ENCODE measurements around the gene LEKR1. TPM values are rescaled to one million over a fixed set of nuclear protein-coding genes. Genes with fewer than 3 reads are reported as not detected.

The LEKR1 gene
- total RNA-seq, 1 donor from 2014 or later: 0.52 TPM

DNA sequence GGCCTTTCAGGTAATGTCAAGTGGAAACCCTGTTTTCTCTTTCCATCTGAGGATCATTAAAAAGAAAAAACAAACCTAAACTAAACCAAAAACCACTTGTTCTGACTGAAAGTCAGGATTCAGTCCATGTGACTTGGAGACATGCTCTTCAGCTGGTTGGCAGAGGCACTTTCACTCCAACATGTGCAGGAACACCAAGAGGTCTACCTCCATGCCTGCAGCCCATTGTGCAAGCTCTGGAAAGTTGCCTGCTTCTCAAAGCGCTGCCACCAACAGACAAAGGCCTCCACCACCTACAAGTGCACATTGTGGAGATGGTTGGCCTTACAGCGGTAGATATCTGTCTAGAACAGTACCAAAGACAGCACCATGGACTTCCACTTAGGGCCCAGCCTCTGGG is 161.8 kb downstream of the LEKR1 start:
- no peaks in the 10 kb centered on the region for H3K36me3 ChIP-seq (ENCODE audit: control insufficient read depth in 3 of 3, insufficient read depth in 3 of 3, low read length in 3 of 3)
- H3K27me3 ChIP-seq (ENCODE audit: control insufficient read depth in 3 of 3, insufficient read depth in 3 of 3, low read length in 3 of 3): no peaks in the 10 kb centered on the region
- no peak overlapping the region for H3K27ac ChIP-seq (ENCODE audit: low read depth, low read length)
- H3K4me1 ChIP-seq (ENCODE audit: control insufficient read depth in 3 of 3, insufficient read depth in 3 of 3, low read length in 3 of 3): no peaks in the 10 kb centered on the region
- H3K4me3 ChIP-seq (ENCODE audit: low read length in 3 of 3): no peak overlapping the region
- no peak overlapping the region for H3K9ac ChIP-seq (ENCODE audit: low read depth in 1 of 3, low read length in 3 of 3)
- no peaks in the 10 kb centered on the region for H3K9me3 ChIP-seq (ENCODE audit: control insufficient read depth in 3 of 3, low read length in 3 of 3)

GRCh38 chr3:156997351-156997750 is 171.2 kb downstream of the LEKR1 start:
- H3K9me3 ChIP-seq (ENCODE audit: control insufficient read depth in 3 of 3, low read length in 3 of 3): no peaks in the 10 kb centered on the region
- H3K27me3 ChIP-seq (ENCODE audit: control insufficient read depth in 3 of 3, insufficient read depth in 3 of 3, low read length in 3 of 3): no peaks in the 10 kb centered on the region
- no peaks in the 10 kb centered on the region for H3K36me3 ChIP-seq (ENCODE audit: control insufficient read depth in 3 of 3, insufficient read depth in 3 of 3, low read length in 3 of 3)
- no peak overlapping the region for H3K4me3 ChIP-seq (ENCODE audit: low read length in 3 of 3)
- H3K27ac ChIP-seq (ENCODE audit: low read depth, low read length): no peak overlapping the region
- no peaks in the 10 kb centered on the region for H3K4me1 ChIP-seq (ENCODE audit: control insufficient read depth in 3 of 3, insufficient read depth in 3 of 3, low read length in 3 of 3)
- H3K9ac ChIP-seq (ENCODE audit: low read depth in 1 of 3, low read length in 3 of 3): no peak overlapping the region

- H3K27me3 ChIP-seq (ENCODE audit: control insufficient read depth in 3 of 3, insufficient read depth in 3 of 3, low read length in 3 of 3): no peaks in the 10 kb centered on the region
These were observed 175.2 kb downstream of the LEKR1 start for GRCh38 chr3:157001221-157001957.

GRCh38 chr3:157021679-157022078 is 195.5 kb downstream of the LEKR1 start:
- no peaks in the 10 kb centered on the region for H3K36me3 ChIP-seq (ENCODE audit: control insufficient read depth in 3 of 3, insufficient read depth in 3 of 3, low read length in 3 of 3)

More at GRCh38 chr3:157001221-157001957, 175.2 kb downstream of the LEKR1 start:
- H3K36me3 ChIP-seq (ENCODE audit: control insufficient read depth in 3 of 3, insufficient read depth in 3 of 3, low read length in 3 of 3): no peaks in the 10 kb centered on the region
- no peak overlapping the region for H3K27ac ChIP-seq (ENCODE audit: low read depth, low read length)
- H3K9ac ChIP-seq (ENCODE audit: low read depth in 1 of 3, low read length in 3 of 3): no peak overlapping the region
- no peaks in the 10 kb centered on the region for H3K9me3 ChIP-seq (ENCODE audit: control insufficient read depth in 3 of 3, low read length in 3 of 3)
- H3K4me1 ChIP-seq (ENCODE audit: control insufficient read depth in 3 of 3, insufficient read depth in 3 of 3, low read length in 3 of 3): no peaks in the 10 kb centered on the region
- no peak overlapping the region for H3K4me3 ChIP-seq (ENCODE audit: low read length in 3 of 3)

DNA sequence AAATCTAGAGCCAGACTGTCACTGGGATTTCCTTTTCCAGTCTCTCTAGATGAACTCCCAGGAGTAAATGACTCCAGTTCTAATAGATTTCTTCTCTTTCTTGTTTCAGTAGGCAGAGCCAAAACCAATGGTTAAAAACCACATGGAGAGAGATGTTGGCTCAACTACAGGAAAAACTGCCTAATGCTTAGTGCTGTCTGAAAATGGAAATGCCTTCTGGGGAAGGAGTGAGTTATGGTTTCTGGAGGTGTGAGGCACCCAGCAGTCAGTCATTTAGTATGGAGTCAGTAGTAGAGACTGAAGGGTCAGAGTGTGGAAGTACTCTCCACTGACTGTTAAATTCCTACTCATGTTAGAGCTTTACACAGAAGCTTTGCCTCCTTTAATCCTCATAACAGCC is 197.1 kb downstream of the LEKR1 start:
- Histone ChIP-seq H3K27ac (ENCODE audit: low read depth, low read length) (no peak overlapping the region), H3K4me1 (ENCODE audit: control insufficient read depth in 3 of 3, insufficient read depth in 3 of 3, low read length in 3 of 3) (no peaks in the 10 kb centered on the region), H3K27me3 (ENCODE audit: control insufficient read depth in 3 of 3, insufficient read depth in 3 of 3, low read length in 3 of 3) (no peaks in the 10 kb centered on the region), H3K36me3 (ENCODE audit: control insufficient read depth in 3 of 3, insufficient read depth in 3 of 3, low read length in 3 of 3) (no peaks in the 10 kb centered on the region), H3K9ac (ENCODE audit: low read depth in 1 of 3, low read length in 3 of 3) (no peak overlapping the region), H3K4me3 (ENCODE audit: low read length in 3 of 3) (no peak overlapping the region), H3K9me3 (ENCODE audit: control insufficient read depth in 3 of 3, low read length in 3 of 3) (no peaks in the 10 kb centered on the region)

More at GRCh38 chr3:157021679-157022078, 195.5 kb downstream of the LEKR1 start:
- no peak overlapping the region for H3K27ac ChIP-seq (ENCODE audit: low read depth, low read length)
- H3K9me3 ChIP-seq (ENCODE audit: control insufficient read depth in 3 of 3, low read length in 3 of 3): no peaks in the 10 kb centered on the region
- no peak overlapping the region for H3K4me3 ChIP-seq (ENCODE audit: low read length in 3 of 3)
- no peaks in the 10 kb centered on the region for H3K4me1 ChIP-seq (ENCODE audit: control insufficient read depth in 3 of 3, insufficient read depth in 3 of 3, low read length in 3 of 3)
- H3K27me3 ChIP-seq (ENCODE audit: control insufficient read depth in 3 of 3, insufficient read depth in 3 of 3, low read length in 3 of 3): no peaks in the 10 kb centered on the region
- H3K9ac ChIP-seq (ENCODE audit: low read depth in 1 of 3, low read length in 3 of 3): no peak overlapping the region

- Histone ChIP-seq H3K27ac (ENCODE audit: low read depth, low read length) (no peak overlapping the region), H3K4me1 (ENCODE audit: control insufficient read depth in 3 of 3, insufficient read depth in 3 of 3, low read length in 3 of 3) (no peaks in the 10 kb centered on the region), H3K36me3 (ENCODE audit: control insufficient read depth in 3 of 3, insufficient read depth in 3 of 3, low read length in 3 of 3) (no peaks in the 10 kb centered on the region), H3K9me3 (ENCODE audit: control insufficient read depth in 3 of 3, low read length in 3 of 3) (no peaks in the 10 kb centered on the region), H3K27me3 (ENCODE audit: control insufficient read depth in 3 of 3, insufficient read depth in 3 of 3, low read length in 3 of 3) (no peaks in the 10 kb centered on the region), H3K4me3 (ENCODE audit: low read length in 3 of 3) (no peak overlapping the region), H3K9ac (ENCODE audit: low read depth in 1 of 3, low read length in 3 of 3) (no peak overlapping the region)
These were observed 199.9 kb downstream of the LEKR1 start for GRCh38 chr3:157026091-157026490.

- Histone ChIP-seq H3K4me1 (ENCODE audit: control insufficient read depth in 3 of 3, insufficient read depth in 3 of 3, low read length in 3 of 3) (no peaks in the 10 kb centered on the region), H3K36me3 (ENCODE audit: control insufficient read depth in 3 of 3, insufficient read depth in 3 of 3, low read length in 3 of 3) (no peaks in the 10 kb centered on the region), H3K4me3 (ENCODE audit: low read length in 3 of 3) (no peak overlapping the region), H3K27me3 (ENCODE audit: control insufficient read depth in 3 of 3, insufficient read depth in 3 of 3, low read length in 3 of 3) (no peaks in the 10 kb centered on the region), H3K9ac (ENCODE audit: low read depth in 1 of 3, low read length in 3 of 3) (no peak overlapping the region), H3K27ac (ENCODE audit: low read depth, low read length) (no peak overlapping the region), H3K9me3 (ENCODE audit: control insufficient read depth in 3 of 3, low read length in 3 of 3) (no peaks in the 10 kb centered on the region)
These were observed 201.9 kb downstream of the LEKR1 start for GRCh38 chr3:157027861-157028745.

DNA sequence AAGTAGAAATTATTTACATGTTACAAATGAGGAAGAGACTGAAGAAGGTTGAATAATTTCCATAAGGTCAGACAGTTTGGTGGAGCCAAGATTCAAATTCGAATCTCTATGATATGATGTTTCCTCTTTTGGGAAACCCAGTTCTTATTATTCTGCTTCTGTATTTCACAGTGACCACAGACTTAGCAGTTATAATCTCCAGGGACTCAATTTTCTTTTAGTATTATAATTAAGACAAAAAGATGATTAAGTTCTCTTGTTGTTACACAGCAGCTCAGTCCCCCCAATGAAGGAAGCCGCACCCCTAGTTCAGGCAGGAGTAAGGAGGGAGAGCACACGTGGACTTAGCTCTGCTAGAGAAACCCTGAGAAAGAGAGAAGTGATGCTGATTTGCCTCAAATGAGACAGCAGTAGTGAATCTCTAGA is 203.2 kb downstream of the LEKR1 start:
- no peak overlapping the region for H3K4me3 ChIP-seq (ENCODE audit: low read length in 3 of 3)
- H3K4me1 ChIP-seq (ENCODE audit: control insufficient read depth in 3 of 3, insufficient read depth in 3 of 3, low read length in 3 of 3): no peaks in the 10 kb centered on the region
- H3K9me3 ChIP-seq (ENCODE audit: control insufficient read depth in 3 of 3, low read length in 3 of 3): no peaks in the 10 kb centered on the region
- no peak overlapping the region for H3K9ac ChIP-seq (ENCODE audit: low read depth in 1 of 3, low read length in 3 of 3)
- no peaks in the 10 kb centered on the region for H3K27me3 ChIP-seq (ENCODE audit: control insufficient read depth in 3 of 3, insufficient read depth in 3 of 3, low read length in 3 of 3)
- no peak overlapping the region for H3K27ac ChIP-seq (ENCODE audit: low read depth, low read length)
- no peaks in the 10 kb centered on the region for H3K36me3 ChIP-seq (ENCODE audit: control insufficient read depth in 3 of 3, insufficient read depth in 3 of 3, low read length in 3 of 3)

DNA sequence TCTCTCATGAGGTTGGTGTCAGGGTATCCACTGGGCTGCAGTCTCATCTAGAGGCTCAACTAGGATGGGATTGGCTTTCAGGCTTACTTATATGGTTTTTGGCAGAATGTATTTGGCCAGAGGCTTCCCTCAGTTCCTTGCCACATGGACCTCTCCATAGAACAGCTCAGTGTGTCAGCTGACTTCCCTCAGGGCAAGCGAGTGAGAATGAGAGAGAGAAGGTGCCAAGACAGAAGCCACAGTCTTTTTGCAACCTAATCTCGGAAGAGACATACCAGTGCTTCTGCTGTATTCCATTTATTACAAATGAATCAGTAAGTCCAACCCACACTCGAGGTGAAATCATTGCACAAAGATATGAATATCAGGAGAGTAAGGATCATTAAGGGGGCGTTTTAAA is 204.6 kb downstream of the LEKR1 start:
- Histone ChIP-seq H3K9me3 (ENCODE audit: control insufficient read depth in 3 of 3, low read length in 3 of 3) (no peaks in the 10 kb centered on the region), H3K4me3 (ENCODE audit: low read length in 3 of 3) (no peak overlapping the region), H3K9ac (ENCODE audit: low read depth in 1 of 3, low read length in 3 of 3) (no peak overlapping the region), H3K27me3 (ENCODE audit: control insufficient read depth in 3 of 3, insufficient read depth in 3 of 3, low read length in 3 of 3) (no peaks in the 10 kb centered on the region), H3K27ac (ENCODE audit: low read depth, low read length) (no peak overlapping the region), H3K36me3 (ENCODE audit: control insufficient read depth in 3 of 3, insufficient read depth in 3 of 3, low read length in 3 of 3) (no peaks in the 10 kb centered on the region), H3K4me1 (ENCODE audit: control insufficient read depth in 3 of 3, insufficient read depth in 3 of 3, low read length in 3 of 3) (no peaks in the 10 kb centered on the region)

DNA sequence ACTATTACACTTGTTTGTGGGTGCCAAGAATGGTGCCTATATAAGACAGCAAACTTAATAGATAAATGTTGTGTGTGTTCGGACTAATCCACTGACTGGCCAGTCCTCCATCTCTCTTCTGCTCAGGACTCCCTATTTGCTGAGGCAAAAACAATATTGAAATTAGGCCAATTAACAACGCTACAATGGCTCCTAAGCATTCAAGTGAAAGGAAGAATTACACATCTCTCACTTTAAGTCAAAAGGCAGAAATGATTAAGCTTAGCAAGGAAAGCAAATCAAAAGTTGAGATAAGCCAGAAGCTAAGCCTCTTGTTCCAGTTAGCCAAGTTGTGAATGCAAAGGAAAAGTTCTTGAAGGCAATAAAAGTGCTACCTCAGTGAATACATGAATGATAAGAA is 206.8 kb downstream of the LEKR1 start:
- Histone ChIP-seq H3K36me3 (ENCODE audit: control insufficient read depth in 3 of 3, insufficient read depth in 3 of 3, low read length in 3 of 3) (no peaks in the 10 kb centered on the region), H3K9me3 (ENCODE audit: control insufficient read depth in 3 of 3, low read length in 3 of 3) (no peaks in the 10 kb centered on the region), H3K4me3 (ENCODE audit: low read length in 3 of 3) (no peak overlapping the region), H3K4me1 (ENCODE audit: control insufficient read depth in 3 of 3, insufficient read depth in 3 of 3, low read length in 3 of 3) (no peaks in the 10 kb centered on the region), H3K27me3 (ENCODE audit: control insufficient read depth in 3 of 3, insufficient read depth in 3 of 3, low read length in 3 of 3) (peaks cover 0 to 2% (median 2%) of the 10 kb centered on the region in 3 donors), H3K9ac (ENCODE audit: low read depth in 1 of 3, low read length in 3 of 3) (no peak overlapping the region), H3K27ac (ENCODE audit: low read depth, low read length) (no peak overlapping the region)

Data from skeletal muscle tissue (tissue), 4 donors.